K562 (cell line): ENCODE results near the gene CD14. TPM values are rescaled to one million over a fixed set of nuclear protein-coding genes. Genes with fewer than 3 reads are reported as not detected.

Source experiments
- CBX3 ChIP-seq, 2 experiments: IDR thresholded peaks; 1 replicate in 1 of 2; 2 replicates in 1 of 2; pipeline ENCODE4 v1.6.1; 2012; ENCODE audit warnings: inconsistent platforms in 2 of 2, low read length in 2 of 2, borderline replicate concordance in 1 of 2, control low read depth in 1 of 2
- HDAC6 ChIP-seq: IDR thresholded peaks from 2 replicates; pipeline ENCODE4 v1.6.1; 2012; ENCODE audit warnings: low read depth, mild to moderate bottlenecking, control low read depth, inconsistent platforms, low read length, moderate library complexity
- MEF2D ChIP-seq: conservative IDR thresholded peaks from 2 replicates; pipeline ENCODE4 v1.6.1; 2016; ENCODE audit warnings: low read depth, missing genetic modification characterization, missing compliant biosample characterization
- NRF1 ChIP-seq, 2 experiments: fragments of 450-650 bp; IDR thresholded peaks in 1 of 2; conservative IDR thresholded peaks in 1 of 2; 2 replicates each; pipeline ENCODE4 v1.6.1; 2014; ENCODE audit warnings: mild to moderate bottlenecking in 2 of 2
- SMARCA5 ChIP-seq: fragments of 450-650 bp; IDR thresholded peaks from 2 replicates; pipeline ENCODE4 v1.6.1; 2016
- STAT5B ChIP-seq: fragments of 250-450 bp; sonication (Bioruptor Pico); IDR thresholded peaks from 2 replicates; pipeline ENCODE4 v1.8.0; 2021; ENCODE audit warnings: mild to moderate bottlenecking, inconsistent platforms
- TCF7 ChIP-seq: sonication (generic); IDR thresholded peaks from 2 replicates; pipeline ENCODE4 v1.6.1; 2016; ENCODE audit warnings: antibody characterized with exemption, borderline replicate concordance
- TEAD2 ChIP-seq: fragments of 450-650 bp; IDR thresholded peaks from 2 replicates; pipeline ENCODE4 v1.6.1; 2016; ENCODE audit warnings: missing genetic modification characterization, control low read depth, missing compliant biosample characterization
- ZNF76 ChIP-seq: fragments of 250-450 bp; sonication (Bioruptor Pico); IDR thresholded peaks from 2 replicates; pipeline ENCODE4 v1.4.0; 2020; ENCODE audit warnings: mild to moderate bottlenecking, moderate library complexity, borderline replicate concordance
- polyA plus RNA-seq, 8 experiments: library from polyadenylated mRNA; depleted of rRNA in 4 of 8; stranded (reverse) in 5 of 8; unstranded in 3 of 8; fragments of >200 nt; fragmentation: Nextera tagmentation in 2 of 8; fragmentation: Illumina TruSeq in 1 of 8; extraction: Ambion mirVana in 2 of 8; extraction: Trizol in 1 of 8; gene quantifications; 2 replicates each; pipeline versions ENCODE4 v1.2.1 to v1.2.3, GENCODE V29; 2011 to 2014; ENCODE audit warnings: inconsistent platforms in 1 of 8, missing spikeins in 1 of 8
- total RNA-seq, 7 experiments: library from RNA; depleted of rRNA in 6 of 7; stranded (reverse); fragments of >200 nt in 6 of 7; fragmentation: Illumina TruSeq in 2 of 7; extraction: Trizol in 2 of 7; gene quantifications; 2 replicates each; pipeline versions ENCODE4 v1.2.1 to v1.2.3, GENCODE V29; 2011 to 2021; ENCODE audit warnings: low replicate concordance in 1 of 7
- TF ChIP-seq, protein P1 (sequence below), 2 experiments: fragments of 450-650 bp in 1 of 2; sonication (generic) in 1 of 2; formaldehyde crosslinking; conservative IDR thresholded peaks; 2 replicates each; pipeline versions ENCODE4 v1.4.0 to v1.8.1; 2020 to 2022; ENCODE audit warnings: mild to moderate bottlenecking in 1 of 2, missing genetic modification reagents in 1 of 2
- TF ChIP-seq, protein P2 (sequence below): sonication (generic); formaldehyde crosslinking; IDR thresholded peaks from 2 replicates; pipeline ENCODE4 v1.9.0; 2022; ENCODE audit warnings: mild to moderate bottlenecking, missing genetic modification reagents
- TF ChIP-seq, protein P3 (sequence below): fragments of 200-800 bp; sonication (Bioruptor generic); IDR thresholded peaks from 2 replicates; pipeline ENCODE4 v1.6.1; 2017; ENCODE audit warnings: missing genetic modification characterization, missing compliant biosample characterization
- TF ChIP-seq, protein P4 (sequence below): fragments of 250-450 bp; sonication (Bioruptor Pico); IDR thresholded peaks from 2 replicates; pipeline ENCODE4 v1.4.0; 2020
- TF ChIP-seq, protein P5 (sequence below): sonication (generic); formaldehyde crosslinking; IDR thresholded peaks from 2 replicates; pipeline ENCODE4 v1.5.0; 2020; ENCODE audit warnings: missing genetic modification reagents
- TF ChIP-seq, protein P6 (sequence below), 2 experiments: IDR thresholded peaks; 2 replicates each; pipeline ENCODE4 v1.6.1; 2012; ENCODE audit warnings: improper control_type of control experiment in 2 of 2, low read depth in 2 of 2, low read length in 2 of 2, borderline replicate concordance in 1 of 2
- TF ChIP-seq, protein P7 (sequence below): fragments of 450-650 bp; formaldehyde crosslinking; IDR thresholded peaks from 2 replicates; pipeline ENCODE4 v1.4.0; 2020; ENCODE audit warnings: mild to moderate bottlenecking, moderate library complexity

The CD14 gene
- total and polyA plus RNA-seq, 9 of the 15 experiments (the other 6 are each of a cell fraction or from before 2014, with no cell fraction given) = 0.07 to 0.47 (median 0.14) TPM; not detected in 2

DNA sequence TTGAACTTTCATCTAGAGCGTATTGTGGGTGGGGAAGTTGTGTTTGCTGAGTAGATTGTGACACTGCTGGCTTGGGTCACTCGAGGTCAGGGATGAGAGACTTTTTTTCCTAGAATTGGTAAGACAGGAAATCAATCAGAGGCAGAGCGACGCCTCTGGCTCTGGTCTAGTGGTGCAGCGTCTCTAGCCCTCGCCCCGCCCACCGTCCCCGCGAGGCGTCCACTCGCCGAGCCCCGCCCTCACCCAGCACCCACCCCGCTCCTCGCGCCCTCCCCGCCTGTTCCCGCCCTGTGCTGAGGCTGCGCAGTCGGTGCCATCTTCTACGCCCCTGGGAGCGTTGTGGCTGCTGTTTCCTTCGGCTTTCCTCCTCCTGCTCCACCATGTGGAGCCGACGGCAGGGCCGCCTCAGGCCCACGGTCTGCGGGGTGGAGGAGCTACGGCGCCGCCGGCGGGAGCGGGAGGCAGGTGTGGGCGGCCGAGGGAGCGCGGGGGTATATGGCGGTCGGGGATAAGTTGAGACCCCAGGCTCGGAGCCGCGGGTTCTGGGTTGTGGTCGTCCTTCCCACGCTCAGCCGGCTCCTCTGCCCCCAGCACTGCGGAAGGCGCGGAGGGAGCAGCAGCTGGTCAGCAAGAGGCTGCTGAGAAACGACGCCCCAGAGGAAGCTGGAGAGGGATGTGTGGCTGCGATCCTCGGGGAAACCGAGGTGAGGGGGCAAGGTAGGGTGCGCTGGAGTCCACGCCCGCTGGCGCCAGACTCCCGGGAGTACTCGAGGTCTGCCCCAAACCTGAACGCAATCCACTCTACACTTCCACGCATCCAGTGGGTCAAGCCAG, 6.4 kb upstream of the CD14 start, which contains the start of gene TMCO6 (continued):
- TF ChIP-seq, protein P1, sequence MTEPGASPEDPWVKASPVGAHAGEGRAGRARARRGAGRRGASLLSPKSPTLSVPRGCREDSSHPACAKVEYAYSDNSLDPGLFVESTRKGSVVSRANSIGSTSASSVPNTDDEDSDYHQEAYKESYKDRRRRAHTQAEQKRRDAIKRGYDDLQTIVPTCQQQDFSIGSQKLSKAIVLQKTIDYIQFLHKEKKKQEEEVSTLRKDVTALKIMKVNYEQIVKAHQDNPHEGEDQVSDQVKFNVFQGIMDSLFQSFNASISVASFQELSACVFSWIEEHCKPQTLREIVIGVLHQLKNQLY (CRISPR knock-in tag; conservative IDR thresholded peaks at IDR 0.05) = no peak
- TF ChIP-seq TCF7 (no peak; the same call in 1 of the 2 replicates), HDAC6 (no peak), MEF2D (tag) (no peak), TEAD2 (no peak), NRF1 (conservative IDR thresholded peaks at IDR 0.05 in 1 of 2, IDR thresholded peaks at IDR 0.05 in 1 of 2) (peak; percentile 92 to 93), STAT5B (no peak), CBX3 (IDR thresholded peaks at IDR 0.05; ENCODE audit: borderline replicate concordance in 1 of 2, low read length in 2 of 2) (peak in 1 of 2 experiments; percentile 15; a peak in 1 of 3 replicates), ZNF76 (CRISPR knock-in tag) (no peak), SMARCA5 (no peak)
- TF ChIP-seq, protein P2, sequence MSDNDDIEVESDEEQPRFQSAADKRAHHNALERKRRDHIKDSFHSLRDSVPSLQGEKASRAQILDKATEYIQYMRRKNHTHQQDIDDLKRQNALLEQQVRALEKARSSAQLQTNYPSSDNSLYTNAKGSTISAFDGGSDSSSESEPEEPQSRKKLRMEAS (CRISPR knock-in tag) = peak; percentile 67
- TF ChIP-seq, protein P3, sequence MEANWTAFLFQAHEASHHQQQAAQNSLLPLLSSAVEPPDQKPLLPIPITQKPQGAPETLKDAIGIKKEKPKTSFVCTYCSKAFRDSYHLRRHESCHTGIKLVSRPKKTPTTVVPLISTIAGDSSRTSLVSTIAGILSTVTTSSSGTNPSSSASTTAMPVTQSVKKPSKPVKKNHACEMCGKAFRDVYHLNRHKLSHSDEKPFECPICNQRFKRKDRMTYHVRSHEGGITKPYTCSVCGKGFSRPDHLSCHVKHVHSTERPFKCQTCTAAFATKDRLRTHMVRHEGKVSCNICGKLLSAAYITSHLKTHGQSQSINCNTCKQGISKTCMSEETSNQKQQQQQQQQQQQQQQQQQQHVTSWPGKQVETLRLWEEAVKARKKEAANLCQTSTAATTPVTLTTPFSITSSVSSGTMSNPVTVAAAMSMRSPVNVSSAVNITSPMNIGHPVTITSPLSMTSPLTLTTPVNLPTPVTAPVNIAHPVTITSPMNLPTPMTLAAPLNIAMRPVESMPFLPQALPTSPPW (CRISPR knock-in tag) = peak; percentile 97
- TF ChIP-seq, protein P4, sequence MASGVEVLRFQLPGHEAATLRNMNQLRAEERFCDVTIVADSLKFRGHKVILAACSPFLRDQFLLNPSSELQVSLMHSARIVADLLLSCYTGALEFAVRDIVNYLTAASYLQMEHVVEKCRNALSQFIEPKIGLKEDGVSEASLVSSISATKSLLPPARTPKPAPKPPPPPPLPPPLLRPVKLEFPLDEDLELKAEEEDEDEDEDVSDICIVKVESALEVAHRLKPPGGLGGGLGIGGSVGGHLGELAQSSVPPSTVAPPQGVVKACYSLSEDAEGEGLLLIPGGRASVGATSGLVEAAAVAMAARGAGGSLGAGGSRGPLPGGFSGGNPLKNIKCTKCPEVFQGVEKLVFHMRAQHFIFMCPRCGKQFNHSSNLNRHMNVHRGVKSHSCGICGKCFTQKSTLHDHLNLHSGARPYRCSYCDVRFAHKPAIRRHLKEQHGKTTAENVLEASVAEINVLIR = no peak
- TF ChIP-seq, protein P5, sequence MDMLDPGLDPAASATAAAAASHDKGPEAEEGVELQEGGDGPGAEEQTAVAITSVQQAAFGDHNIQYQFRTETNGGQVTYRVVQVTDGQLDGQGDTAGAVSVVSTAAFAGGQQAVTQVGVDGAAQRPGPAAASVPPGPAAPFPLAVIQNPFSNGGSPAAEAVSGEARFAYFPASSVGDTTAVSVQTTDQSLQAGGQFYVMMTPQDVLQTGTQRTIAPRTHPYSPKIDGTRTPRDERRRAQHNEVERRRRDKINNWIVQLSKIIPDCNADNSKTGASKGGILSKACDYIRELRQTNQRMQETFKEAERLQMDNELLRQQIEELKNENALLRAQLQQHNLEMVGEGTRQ (CRISPR knock-in tag) = no peak
- TF ChIP-seq, protein P6, sequence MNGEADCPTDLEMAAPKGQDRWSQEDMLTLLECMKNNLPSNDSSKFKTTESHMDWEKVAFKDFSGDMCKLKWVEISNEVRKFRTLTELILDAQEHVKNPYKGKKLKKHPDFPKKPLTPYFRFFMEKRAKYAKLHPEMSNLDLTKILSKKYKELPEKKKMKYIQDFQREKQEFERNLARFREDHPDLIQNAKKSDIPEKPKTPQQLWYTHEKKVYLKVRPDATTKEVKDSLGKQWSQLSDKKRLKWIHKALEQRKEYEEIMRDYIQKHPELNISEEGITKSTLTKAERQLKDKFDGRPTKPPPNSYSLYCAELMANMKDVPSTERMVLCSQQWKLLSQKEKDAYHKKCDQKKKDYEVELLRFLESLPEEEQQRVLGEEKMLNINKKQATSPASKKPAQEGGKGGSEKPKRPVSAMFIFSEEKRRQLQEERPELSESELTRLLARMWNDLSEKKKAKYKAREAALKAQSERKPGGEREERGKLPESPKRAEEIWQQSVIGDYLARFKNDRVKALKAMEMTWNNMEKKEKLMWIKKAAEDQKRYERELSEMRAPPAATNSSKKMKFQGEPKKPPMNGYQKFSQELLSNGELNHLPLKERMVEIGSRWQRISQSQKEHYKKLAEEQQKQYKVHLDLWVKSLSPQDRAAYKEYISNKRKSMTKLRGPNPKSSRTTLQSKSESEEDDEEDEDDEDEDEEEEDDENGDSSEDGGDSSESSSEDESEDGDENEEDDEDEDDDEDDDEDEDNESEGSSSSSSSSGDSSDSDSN (IDR thresholded peaks at IDR 0.05; ENCODE audit: borderline replicate concordance in 1 of 2, low read depth in 2 of 2, low read length in 2 of 2) = peak; percentile 53 to 54; a peak in 3 of 4 replicates
- TF ChIP-seq, protein P7, sequence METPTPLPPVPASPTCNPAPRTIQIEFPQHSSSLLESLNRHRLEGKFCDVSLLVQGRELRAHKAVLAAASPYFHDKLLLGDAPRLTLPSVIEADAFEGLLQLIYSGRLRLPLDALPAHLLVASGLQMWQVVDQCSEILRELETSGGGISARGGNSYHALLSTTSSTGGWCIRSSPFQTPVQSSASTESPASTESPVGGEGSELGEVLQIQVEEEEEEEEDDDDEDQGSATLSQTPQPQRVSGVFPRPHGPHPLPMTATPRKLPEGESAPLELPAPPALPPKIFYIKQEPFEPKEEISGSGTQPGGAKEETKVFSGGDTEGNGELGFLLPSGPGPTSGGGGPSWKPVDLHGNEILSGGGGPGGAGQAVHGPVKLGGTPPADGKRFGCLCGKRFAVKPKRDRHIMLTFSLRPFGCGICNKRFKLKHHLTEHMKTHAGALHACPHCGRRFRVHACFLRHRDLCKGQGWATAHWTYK = no peak
